SKM-1 (cell line): ENCODE measurements around the gene DGLUCY.
A peak's percentile ranks its signal among the peaks of the same experiment; 100 is the strongest.
"Not testable (repeated sequence)": the region's sequence is repeated elsewhere in the genome, so short reads cannot be mapped to it uniquely, and the experiment has no call there.

Source experiments
- DNase-seq: peaks from one replicate; lab custom pipeline; 2025; ENCODE audit not compliant: unreplicated experiment; lab: John Stamatoyannopoulos, UW

DGLUCY gene, protein sequence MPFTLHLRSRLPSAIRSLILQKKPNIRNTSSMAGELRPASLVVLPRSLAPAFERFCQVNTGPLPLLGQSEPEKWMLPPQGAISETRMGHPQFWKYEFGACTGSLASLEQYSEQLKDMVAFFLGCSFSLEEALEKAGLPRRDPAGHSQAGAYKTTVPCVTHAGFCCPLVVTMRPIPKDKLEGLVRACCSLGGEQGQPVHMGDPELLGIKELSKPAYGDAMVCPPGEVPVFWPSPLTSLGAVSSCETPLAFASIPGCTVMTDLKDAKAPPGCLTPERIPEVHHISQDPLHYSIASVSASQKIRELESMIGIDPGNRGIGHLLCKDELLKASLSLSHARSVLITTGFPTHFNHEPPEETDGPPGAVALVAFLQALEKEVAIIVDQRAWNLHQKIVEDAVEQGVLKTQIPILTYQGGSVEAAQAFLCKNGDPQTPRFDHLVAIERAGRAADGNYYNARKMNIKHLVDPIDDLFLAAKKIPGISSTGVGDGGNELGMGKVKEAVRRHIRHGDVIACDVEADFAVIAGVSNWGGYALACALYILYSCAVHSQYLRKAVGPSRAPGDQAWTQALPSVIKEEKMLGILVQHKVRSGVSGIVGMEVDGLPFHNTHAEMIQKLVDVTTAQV

DNA sequence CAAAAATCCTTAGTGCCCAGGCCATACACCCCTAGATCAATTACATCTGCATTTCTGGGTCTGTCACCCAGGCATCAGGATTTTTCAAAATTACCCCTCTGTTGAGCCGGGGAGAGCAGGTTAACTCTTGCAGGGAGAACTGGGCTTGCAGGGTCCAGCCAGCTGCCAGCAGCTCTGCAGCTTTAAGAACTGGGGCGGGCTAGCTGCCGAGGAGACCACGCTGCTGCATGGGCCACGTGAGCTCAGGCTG, at the start of gene DGLUCY:
DGLUCY (plus strand) TSS at position 245 of the 250 bp plus-strand sequence. CDS start 46,222 bp downstream, outside the sequence.
- peak; percentile 19 for DNase-seq

GRCh38 chr14:91065266-91065665, 48.6 kb upstream of the DGLUCY start:
- no peak for DNase-seq

GRCh38 chr14:91067186-91067585, 46.7 kb upstream of the DGLUCY start:
- DNase-seq = no peak

GRCh38 chr14:91068642-91069041, 45.2 kb upstream of the DGLUCY start:
- DNase-seq = no peak

GRCh38 chr14:91070572-91070971, 43.3 kb upstream of the DGLUCY start:
- no peak for DNase-seq

GRCh38 chr14:91075553-91075952, 38.3 kb upstream of the DGLUCY start:
- DNase-seq = no peak

GRCh38 chr14:91078095-91078737, 35.7 kb upstream of the DGLUCY start:
- no peak for DNase-seq

GRCh38 chr14:91080071-91080470, 33.8 kb upstream of the DGLUCY start:
- no peak for DNase-seq

DNA sequence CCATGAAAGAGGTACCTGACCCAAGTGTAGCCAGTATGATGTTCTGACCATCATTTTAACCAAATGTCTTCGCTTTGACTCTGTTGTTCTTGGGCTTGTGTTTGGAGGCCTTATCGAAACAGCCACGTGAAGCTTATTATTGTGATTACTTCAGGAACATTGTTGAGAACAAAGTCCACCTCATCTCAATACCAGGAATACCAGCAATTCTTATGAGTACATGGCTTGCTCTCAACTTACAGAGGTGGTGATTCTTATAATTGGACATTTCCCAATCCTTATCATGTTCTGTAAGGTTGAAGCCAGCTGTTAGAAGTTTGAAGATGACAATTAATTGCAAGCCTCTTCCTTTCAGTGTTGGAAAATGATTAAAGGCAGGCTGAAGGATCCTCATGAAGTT, 31.6 kb upstream of the DGLUCY start:
- no peak for DNase-seq

- no peak for DNase-seq
These were observed 29.4 kb upstream of the DGLUCY start for GRCh38 chr14:91084516-91084915.

- DNase-seq = not testable (repeated sequence)
These were observed 26.4 kb upstream of the DGLUCY start for GRCh38 chr14:91087470-91087869.

DNA sequence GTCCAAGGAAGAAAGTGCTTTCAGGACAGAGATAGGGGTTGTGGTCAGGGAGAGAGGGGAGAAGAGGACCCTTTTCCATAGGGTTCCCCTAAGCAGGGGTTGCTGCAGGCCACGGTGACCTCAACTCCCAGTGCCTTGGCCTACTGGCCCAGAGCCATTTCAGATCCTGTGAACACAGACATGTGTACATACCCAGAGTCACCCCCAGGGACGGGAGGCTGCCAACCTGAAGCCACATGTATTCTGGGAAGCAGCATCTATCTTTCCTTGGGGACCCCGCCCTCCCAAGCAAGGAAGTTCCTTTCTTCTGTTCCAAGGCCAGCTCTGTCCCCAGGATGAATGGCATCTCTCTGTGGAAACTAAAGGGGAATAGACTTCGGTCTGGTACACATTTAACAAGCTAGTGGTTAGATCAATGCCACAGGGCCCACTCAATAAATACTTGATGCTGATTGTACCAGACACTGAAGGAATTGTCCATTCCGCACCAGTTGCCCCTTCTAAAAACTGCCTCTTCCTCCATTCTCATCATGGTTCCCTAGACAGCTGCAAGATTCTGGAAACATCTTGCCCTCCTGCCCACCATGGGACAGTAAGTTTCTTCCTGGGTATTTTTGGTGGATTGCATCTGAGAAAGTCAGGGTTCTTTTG, 25.2 kb upstream of the DGLUCY start:
- no peak for DNase-seq

DNA sequence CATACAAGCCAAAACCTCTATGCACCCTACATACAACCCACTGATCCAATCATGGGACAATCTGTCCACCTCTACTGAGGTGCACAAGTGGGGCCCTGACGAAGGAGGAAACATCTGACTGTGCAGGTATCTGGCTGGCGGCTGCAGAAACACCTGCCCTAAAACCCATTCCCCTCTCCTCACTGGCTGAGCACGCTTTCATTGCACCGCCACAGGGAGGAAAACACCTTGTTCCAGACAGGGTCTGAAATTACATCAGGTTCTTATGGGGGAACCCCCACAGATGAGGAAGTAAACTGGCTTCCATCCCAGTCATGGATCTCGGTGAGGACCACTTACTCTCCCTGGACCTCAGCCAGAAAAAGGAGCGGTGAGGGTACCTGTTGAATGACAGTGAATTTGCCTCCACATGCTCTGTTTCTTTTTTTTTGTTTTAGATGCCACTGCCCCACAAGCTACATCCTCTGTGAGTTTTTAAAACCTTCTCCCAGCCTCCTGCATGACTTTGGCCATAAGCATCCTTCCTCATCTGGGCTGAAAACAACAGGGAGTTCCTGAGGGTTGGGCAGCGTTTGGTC, 23.8 kb upstream of the DGLUCY start:
- no peak for DNase-seq

DNA sequence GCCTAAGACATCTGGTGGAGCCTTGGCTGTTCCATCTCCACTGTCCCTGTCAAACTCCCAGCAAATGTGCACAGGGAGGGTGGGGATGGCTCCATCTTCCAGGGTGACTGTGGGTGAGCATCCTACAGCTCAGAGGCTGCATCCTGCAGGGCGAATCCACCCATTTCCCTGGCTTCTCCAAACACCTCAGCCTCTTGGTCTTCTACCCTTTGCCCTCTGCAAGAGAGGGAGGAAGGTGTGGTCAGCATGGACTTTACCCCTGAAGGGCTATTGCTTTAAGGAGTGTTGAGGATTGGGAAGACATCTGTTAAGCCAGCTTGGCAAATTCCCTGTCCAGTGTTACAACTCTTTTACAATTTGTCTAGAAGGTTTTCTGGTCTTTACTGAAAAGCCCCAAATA, 23.1 kb upstream of the DGLUCY start:
- no peak for DNase-seq

GRCh38 chr14:91092073-91092472, 21.8 kb upstream of the DGLUCY start:
- no peak for DNase-seq

DNA sequence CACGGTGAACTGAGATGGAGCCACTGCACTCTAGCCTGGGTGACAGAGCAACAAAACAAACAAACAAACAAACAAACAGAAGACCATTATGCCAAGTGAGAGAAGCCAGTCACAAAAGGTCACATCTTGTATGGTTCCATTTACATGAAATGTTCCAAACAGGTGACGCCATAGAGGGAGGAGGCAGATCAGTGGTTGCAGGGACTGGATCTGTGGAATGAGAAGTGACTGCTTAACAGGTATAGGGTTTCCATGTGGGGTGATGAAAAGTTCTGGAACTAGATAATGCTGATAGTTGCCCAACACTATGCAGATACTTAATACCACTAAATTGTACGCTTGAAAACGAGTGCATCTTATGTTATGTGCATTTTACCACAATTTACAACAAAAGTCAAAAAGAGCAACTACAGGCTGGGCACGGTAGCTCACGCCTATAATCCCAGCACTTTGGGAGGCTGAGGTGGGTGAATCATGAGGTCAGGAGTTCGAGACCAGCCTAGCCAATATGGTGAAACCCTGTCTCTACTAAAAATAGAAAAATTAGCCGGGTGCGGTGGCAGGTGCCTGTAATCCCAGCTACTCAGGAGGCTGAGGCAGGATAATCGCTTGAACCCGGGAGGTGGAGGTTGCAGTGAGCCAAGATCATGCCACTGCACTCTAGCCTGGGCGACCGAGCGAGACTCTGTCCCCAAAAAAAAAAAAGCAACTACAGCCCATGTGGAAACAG, 20.0 kb upstream of the DGLUCY start:
- not testable (repeated sequence) for DNase-seq

DNA sequence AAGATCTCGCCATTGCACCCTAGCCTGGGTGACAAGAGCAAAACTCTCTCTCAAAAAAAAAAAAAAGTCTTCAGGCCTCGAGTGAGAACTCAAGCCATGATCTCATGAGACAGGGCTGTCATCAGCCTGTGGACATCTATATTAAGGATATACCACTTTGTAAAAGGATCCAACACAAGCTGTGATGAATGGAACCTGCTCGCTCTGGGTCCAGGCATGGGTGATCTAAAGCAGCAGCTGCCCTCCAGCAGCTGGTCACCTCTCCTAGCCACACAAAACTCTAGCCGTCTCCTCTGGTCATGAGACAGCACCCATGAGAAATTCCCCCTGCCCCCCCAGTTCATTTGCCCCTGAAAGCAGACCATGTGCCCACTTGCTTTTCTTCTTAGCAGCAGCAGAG, 19.1 kb upstream of the DGLUCY start:
- DNase-seq = no peak

GRCh38 chr14:91095178-91095577, 18.7 kb upstream of the DGLUCY start:
- DNase-seq = no peak

DNA sequence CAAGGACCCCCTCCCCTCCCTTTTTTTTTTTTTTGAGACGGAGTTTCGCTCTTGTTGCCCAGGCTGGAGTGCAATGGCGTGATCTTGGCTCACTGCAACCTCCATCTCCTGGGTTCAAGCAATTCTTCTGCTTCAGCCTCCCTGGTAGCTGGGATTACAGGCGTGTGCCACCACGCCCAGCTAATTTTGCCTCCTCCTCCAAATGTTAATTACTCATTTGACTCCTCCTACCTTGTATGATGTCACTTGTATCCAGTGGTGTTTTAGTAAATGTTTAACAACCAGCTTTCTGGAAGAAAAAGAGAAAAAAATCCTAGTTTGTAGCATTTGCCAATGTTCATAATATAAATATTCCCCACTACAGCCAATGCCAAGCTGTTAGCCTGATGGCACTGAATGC, 16.2 kb upstream of the DGLUCY start:
- not testable (repeated sequence) for DNase-seq

DNA sequence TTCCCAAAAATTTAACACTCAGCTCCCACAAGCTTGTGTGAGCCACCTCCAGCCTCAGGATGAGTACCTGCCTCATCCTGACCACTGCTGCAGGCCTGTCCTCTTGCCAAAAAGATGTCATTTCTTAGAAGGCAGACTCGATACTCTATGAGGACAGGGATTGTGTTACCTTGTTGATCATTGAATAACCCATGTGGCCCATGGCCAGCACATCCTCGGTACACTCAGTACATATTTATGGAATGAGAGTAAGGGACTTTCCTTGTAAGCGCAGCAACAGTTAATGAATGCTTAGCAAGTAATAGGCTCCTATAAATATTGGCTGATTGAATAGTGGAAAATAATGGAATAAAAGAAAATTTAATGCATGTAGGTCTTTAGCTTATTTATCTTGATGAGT, 15.3 kb upstream of the DGLUCY start:
- no peak for DNase-seq

GRCh38 chr14:91100102-91100501, 13.8 kb upstream of the DGLUCY start:
- no peak for DNase-seq
